Thyroid gland (tissue), 4 donors: ENCODE measurements around the gene AP1M2. TPM values are rescaled to one million over a fixed set of nuclear protein-coding genes. Genes with fewer than 3 reads are reported as not detected.
"Not testable (repeated sequence)": the region's sequence is repeated elsewhere in the genome, so short reads cannot be mapped to it uniquely, and the experiment has no call there.

Experiments used
- DNase-seq, 2 donors: peaks; one replicate each; pipeline ENCODE4 v3.0.0-alpha.2; 2019
- H3K27ac ChIP-seq, 3 donors: fragments of 200-600 bp; sonication (generic); 1 replicate in 2 of 3; 2 replicates in 1 of 3; pipeline ENCODE4 v1.5.1; 2016 to 2019; ENCODE audit warnings: mild to moderate bottlenecking in 1 of 3, moderate library complexity in 1 of 3
- H3K27me3 ChIP-seq: fragments of 200-600 bp; sonication (generic); one replicate; pipeline ENCODE4 v1.5.1; 2019
- H3K36me3 ChIP-seq, 2 donors: fragments of 200-600 bp; sonication (generic); one replicate each; pipeline ENCODE4 v1.5.1; 2016 to 2019
- H3K4me1 ChIP-seq, 2 donors: fragments of 200-600 bp; sonication (generic); one replicate each; pipeline ENCODE4 v1.5.1; 2017 to 2019
- H3K4me3 ChIP-seq, 3 donors: fragments of 200-600 bp; sonication (generic); replicated peaks in 1 of 3; 1 replicate in 2 of 3; 2 replicates in 1 of 3; pipeline ENCODE4 v1.5.1; 2016; ENCODE audit warnings: mild to moderate bottlenecking in 1 of 3
- H3K9me3 ChIP-seq: fragments of 200-600 bp; sonication (generic); one replicate; pipeline ENCODE4 v1.5.1; 2017
- CTCF ChIP-seq, 6 experiments: fragments of 200-600 bp in 3 of 6; fragments of 450-650 bp in 3 of 6; sonication (generic) in 3 of 6; IDR thresholded peaks; one replicate each; pipeline ENCODE4 v1.5.1; 2016 to 2019; ENCODE audit warnings: antibody characterized with exemption in 6 of 6, mild to moderate bottlenecking in 2 of 6, inconsistent platforms in 1 of 6, moderate library complexity in 1 of 6
- POLR2A ChIP-seq, 2 donors: fragments of 450-650 bp; IDR thresholded peaks; one replicate each; pipeline ENCODE4 v1.6.1; 2017; ENCODE audit warnings: antibody characterized with exemption in 2 of 2, mild to moderate bottlenecking in 2 of 2, moderate library complexity in 1 of 2
- WGBS, 2 donors: methylation state at CpG; one replicate each; pipeline ENCODE4 v1.1.5; 2017; 5-methylcytosine and 5-hydroxymethylcytosine counted together
- intact Hi-C: fragments of 100-400 bp; cut with DNase I; formaldehyde crosslinking; loops from one replicate; pipeline ENCODE4 v1.15.1; 2023
- total RNA-seq, 4 donors: library from RNA; depleted of rRNA; stranded (reverse); fragments of >200 nt; gene quantifications; one replicate each; pipeline ENCODE4 v1.2.3, GENCODE V29; 2016

The AP1M2 gene
- total RNA-seq, 4 donors from 2014 or later: 69.7 to 129 (median 102) TPM

GRCh38 chr19:10552510-10553053 is 34.5 kb downstream of the AP1M2 start:
- H3K27ac ChIP-seq: no peak overlapping the region
- intact Hi-C loops: no loop called here
- 75 to 89% methylated on average over 11 to 12 of the region's 12 CpGs for WGBS, 2 donors

GRCh38 chr19:10551698-10552301 is 35.3 kb downstream of the AP1M2 start:
- Histone ChIP-seq H3K27me3 (no peaks in the 10 kb centered on the region), H3K9me3 (no peaks in the 10 kb centered on the region), H3K36me3 (peaks cover 55 to 64% of the 10 kb centered on the region in 2 donors), H3K4me3 (no peak overlapping the region), H3K4me1 (no peaks in the 10 kb centered on the region), H3K27ac (no peak overlapping the region)
- 92 to 99% methylated on average over 7 to 11 of the region's 12 CpGs for WGBS, 2 donors
- no peak for DNase-seq
- TF ChIP-seq CTCF (IDR thresholded peaks at IDR 0.05) (no peak), POLR2A (IDR thresholded peaks at IDR 0.05) (no peak)
- intact Hi-C loops: no loop called here

More at GRCh38 chr19:10552510-10553053, 34.5 kb downstream of the AP1M2 start:
- Histone ChIP-seq H3K36me3 (peaks cover 55 to 64% of the 10 kb centered on the region in 2 donors), H3K27me3 (no peaks in the 10 kb centered on the region), H3K4me1 (no peaks in the 10 kb centered on the region), H3K9me3 (no peaks in the 10 kb centered on the region), H3K4me3 (no peak overlapping the region)
- no peak for DNase-seq
- TF ChIP-seq POLR2A (IDR thresholded peaks at IDR 0.05): no peak
- TF ChIP-seq CTCF (IDR thresholded peaks at IDR 0.05): no peak

GRCh38 chr19:10551006-10551405 is 36.1 kb downstream of the AP1M2 start:
- H3K27me3 ChIP-seq, DNase-seq, H3K9me3 ChIP-seq, intact Hi-C loops, H3K4me3 ChIP-seq, H3K27ac ChIP-seq, H3K4me1 ChIP-seq: not testable (repeated sequence)
- 86 to 98% methylated on average over 9 of the region's 9 CpGs for WGBS, 2 donors
- peaks cover 60 to 67% of the 10 kb centered on the region in 2 donors for H3K36me3 ChIP-seq

GRCh38 chr19:10550336-10550735 is 36.8 kb downstream of the AP1M2 start:
- Histone ChIP-seq H3K36me3 (peaks cover 60 to 67% of the 10 kb centered on the region in 2 donors), H3K4me3 (no peak overlapping the region), H3K27ac (no peak overlapping the region), H3K4me1 (peaks cover 0 to 4% of the 10 kb centered on the region in 2 donors), H3K9me3 (no peaks in the 10 kb centered on the region), H3K27me3 (no peaks in the 10 kb centered on the region)
- intact Hi-C loops: no loop called here
- TF ChIP-seq POLR2A (IDR thresholded peaks at IDR 0.05): no peak
- TF ChIP-seq CTCF (IDR thresholded peaks at IDR 0.05): no peak
- 80 to 97% methylated on average over 6 of the region's 6 CpGs for WGBS, 2 donors
- DNase-seq: no peak

- H3K27ac ChIP-seq: no peak overlapping the region
- no peak overlapping the region for H3K4me3 ChIP-seq
- no peak for DNase-seq
- peaks cover 56 to 62% of the 10 kb centered on the region in 2 donors for H3K36me3 ChIP-seq
- no peaks in the 10 kb centered on the region for H3K9me3 ChIP-seq
- TF ChIP-seq POLR2A (IDR thresholded peaks at IDR 0.05) (no peak), CTCF (IDR thresholded peaks at IDR 0.05) (no peak)
- intact Hi-C loops: no loop called here
- peaks cover 6 to 10% of the 10 kb centered on the region in 2 donors for H3K4me1 ChIP-seq
- no peaks in the 10 kb centered on the region for H3K27me3 ChIP-seq
- WGBS, 2 donors: 89 to 98% methylated on average over 7 of the region's 7 CpGs
Measured at GRCh38 chr19:10549733-10550132, 37.4 kb downstream of the AP1M2 start.
